ENCODE data around the gene PXMP4.

PXMP4 gene

DNA sequence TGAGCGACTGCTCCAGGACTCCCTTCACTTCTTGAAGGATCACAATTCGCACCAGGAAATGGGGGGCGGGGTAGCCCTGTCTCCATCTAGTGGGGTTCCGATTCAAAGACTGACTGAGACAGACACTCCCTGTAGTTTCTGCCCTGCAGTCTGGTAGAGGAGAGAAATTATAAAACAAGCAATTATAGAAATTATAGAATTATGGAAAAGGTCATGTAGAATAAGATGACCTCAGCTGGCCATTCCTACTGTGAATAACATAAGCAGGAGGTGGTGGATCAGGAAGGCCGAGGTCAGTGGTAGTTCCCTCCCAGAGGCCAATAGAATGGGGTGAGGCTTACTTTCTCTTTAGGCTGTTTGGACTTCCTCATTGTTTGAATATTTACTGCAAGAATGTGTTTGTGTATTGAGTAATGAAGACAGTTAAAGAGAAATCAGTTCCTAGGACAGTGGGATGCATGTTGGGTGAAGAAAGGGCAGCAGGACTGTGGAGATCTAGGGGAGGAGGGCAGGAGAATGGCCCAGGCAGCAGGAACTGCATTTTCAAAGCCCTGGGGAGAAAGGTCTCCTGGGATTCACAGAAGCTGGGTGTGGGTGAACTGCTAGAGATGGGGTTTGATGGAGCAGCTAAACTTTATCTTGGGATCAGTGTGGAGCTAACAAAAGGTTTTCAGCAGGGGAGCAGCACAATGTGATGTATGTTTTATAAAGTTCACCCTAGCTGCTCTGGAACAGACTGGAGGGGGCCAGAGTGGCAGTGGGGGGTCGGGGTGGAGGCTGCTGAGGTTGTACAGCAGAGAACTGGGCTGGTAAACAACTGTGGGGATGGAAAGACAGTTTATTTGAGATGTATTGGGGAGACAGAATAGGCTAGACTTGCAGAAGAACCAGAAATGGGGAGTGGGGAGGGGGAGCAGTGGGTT, 13.8 kb upstream of the PXMP4 start:
- TF ChIP-seq FOXP2 (optimal IDR thresholded peaks at IDR 0.05; ENCODE audit: borderline replicate concordance, extremely low read depth, extremely low read length, insufficient read depth) (no peak), TAF1 (IDR thresholded peaks at IDR 0.05; ENCODE audit: borderline replicate concordance, insufficient read depth, low read length) (no peak), POLR2AphosphoS5 (IDR thresholded peaks at IDR 0.05; ENCODE audit: low read depth, low read length) (no peak), SIN3A (IDR thresholded peaks at IDR 0.05; ENCODE audit: borderline replicate concordance, insufficient read depth, low read length) (no peak)
- TF ChIP-seq, protein P1, sequence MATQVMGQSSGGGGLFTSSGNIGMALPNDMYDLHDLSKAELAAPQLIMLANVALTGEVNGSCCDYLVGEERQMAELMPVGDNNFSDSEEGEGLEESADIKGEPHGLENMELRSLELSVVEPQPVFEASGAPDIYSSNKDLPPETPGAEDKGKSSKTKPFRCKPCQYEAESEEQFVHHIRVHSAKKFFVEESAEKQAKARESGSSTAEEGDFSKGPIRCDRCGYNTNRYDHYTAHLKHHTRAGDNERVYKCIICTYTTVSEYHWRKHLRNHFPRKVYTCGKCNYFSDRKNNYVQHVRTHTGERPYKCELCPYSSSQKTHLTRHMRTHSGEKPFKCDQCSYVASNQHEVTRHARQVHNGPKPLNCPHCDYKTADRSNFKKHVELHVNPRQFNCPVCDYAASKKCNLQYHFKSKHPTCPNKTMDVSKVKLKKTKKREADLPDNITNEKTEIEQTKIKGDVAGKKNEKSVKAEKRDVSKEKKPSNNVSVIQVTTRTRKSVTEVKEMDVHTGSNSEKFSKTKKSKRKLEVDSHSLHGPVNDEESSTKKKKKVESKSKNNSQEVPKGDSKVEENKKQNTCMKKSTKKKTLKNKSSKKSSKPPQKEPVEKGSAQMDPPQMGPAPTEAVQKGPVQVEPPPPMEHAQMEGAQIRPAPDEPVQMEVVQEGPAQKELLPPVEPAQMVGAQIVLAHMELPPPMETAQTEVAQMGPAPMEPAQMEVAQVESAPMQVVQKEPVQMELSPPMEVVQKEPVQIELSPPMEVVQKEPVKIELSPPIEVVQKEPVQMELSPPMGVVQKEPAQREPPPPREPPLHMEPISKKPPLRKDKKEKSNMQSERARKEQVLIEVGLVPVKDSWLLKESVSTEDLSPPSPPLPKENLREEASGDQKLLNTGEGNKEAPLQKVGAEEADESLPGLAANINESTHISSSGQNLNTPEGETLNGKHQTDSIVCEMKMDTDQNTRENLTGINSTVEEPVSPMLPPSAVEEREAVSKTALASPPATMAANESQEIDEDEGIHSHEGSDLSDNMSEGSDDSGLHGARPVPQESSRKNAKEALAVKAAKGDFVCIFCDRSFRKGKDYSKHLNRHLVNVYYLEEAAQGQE (IDR thresholded peaks at IDR 0.05; ENCODE audit: insufficient read depth in 1 of 2, low read depth in 2 of 2, low read length in 2 of 2) = no peak

DNA sequence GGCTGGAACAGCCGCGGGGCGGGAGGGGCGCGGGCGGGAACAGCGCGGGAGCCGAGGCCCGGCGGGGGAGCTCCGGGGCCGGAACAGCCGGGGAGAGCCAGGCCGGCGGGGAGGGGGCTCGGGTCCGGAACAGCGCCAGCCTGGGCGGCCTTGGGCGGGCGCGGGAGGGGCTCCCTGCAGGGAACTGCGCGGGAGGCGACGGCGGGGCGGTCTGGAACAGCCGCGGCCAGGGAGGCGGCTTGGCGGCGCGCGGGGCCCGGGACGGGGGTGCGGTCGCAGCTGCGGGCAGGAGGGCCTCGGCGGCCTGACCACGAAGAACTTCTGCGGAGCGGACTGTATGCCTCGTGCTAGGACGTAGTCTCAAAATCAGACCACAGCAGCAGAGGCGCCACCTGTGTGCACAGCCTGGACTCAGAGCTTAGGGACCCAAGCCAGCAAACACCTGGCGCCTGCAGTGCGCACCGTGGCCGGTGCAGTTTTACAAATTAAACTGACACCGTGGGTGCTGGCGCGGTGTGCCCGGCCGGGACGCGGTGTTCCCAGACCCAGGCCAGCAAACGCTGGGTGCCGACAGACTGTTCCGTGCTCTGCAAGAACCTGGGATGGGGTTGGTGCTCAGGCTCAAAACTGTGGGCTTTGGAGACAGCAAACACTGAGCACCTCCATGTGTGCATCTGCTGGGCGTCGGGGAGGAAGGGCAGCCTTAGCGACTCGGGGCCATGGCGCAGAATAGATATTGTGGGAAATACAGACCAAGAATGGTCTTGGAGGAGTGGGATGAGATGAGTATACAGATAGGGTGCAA, 12.3 kb upstream of the PXMP4 start:
- TF ChIP-seq SIN3A (IDR thresholded peaks at IDR 0.05; ENCODE audit: borderline replicate concordance, insufficient read depth, low read length) (no peak), FOXP2 (optimal IDR thresholded peaks at IDR 0.05; ENCODE audit: borderline replicate concordance, extremely low read depth, extremely low read length, insufficient read depth) (no peak), TAF1 (IDR thresholded peaks at IDR 0.05; ENCODE audit: borderline replicate concordance, insufficient read depth, low read length) (no peak; the same call in 1 of the 2 replicates), POLR2AphosphoS5 (IDR thresholded peaks at IDR 0.05; ENCODE audit: low read depth, low read length) (no peak; the same call in 1 of the 2 replicates)
- TF ChIP-seq, protein P1 (IDR thresholded peaks at IDR 0.05; ENCODE audit: insufficient read depth in 1 of 2, low read depth in 2 of 2, low read length in 2 of 2) = no peak

DNA sequence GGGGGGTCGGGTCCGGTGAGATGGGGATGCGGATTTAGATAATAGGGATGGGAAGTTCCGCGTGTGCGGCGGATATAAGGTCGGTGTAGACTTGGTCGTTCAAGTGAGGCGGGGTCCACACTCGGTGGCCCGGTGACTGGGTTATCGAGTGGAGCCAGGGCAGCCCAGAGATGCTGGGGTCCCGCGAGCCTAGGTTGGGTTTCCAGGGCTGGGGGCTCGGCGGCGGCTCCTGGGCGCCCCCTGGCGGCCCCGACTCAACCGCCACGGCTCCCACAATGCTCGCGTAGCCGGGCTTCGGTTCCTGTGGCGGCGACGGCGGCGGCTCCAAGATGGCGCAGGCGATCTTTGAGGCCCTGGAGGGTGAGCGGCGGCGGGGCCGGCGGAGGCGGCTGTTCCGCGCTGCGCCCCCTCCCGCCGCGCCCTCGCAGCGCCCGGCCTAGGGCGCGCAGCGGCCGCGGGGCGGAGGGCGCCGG, 11.6 kb upstream of the PXMP4 start, which contains the start of gene ZNF341:
Gene ZNF341 (plus strand): TSS at position 304 of the 473 bp plus-strand sequence. CDS start 26 bp downstream, at position 330.
- TF ChIP-seq POLR2AphosphoS5 (IDR thresholded peaks at IDR 0.05; ENCODE audit: low read depth, low read length) (no peak), FOXP2 (optimal IDR thresholded peaks at IDR 0.05; ENCODE audit: borderline replicate concordance, extremely low read depth, extremely low read length, insufficient read depth) (peak; percentile 96)

DNA sequence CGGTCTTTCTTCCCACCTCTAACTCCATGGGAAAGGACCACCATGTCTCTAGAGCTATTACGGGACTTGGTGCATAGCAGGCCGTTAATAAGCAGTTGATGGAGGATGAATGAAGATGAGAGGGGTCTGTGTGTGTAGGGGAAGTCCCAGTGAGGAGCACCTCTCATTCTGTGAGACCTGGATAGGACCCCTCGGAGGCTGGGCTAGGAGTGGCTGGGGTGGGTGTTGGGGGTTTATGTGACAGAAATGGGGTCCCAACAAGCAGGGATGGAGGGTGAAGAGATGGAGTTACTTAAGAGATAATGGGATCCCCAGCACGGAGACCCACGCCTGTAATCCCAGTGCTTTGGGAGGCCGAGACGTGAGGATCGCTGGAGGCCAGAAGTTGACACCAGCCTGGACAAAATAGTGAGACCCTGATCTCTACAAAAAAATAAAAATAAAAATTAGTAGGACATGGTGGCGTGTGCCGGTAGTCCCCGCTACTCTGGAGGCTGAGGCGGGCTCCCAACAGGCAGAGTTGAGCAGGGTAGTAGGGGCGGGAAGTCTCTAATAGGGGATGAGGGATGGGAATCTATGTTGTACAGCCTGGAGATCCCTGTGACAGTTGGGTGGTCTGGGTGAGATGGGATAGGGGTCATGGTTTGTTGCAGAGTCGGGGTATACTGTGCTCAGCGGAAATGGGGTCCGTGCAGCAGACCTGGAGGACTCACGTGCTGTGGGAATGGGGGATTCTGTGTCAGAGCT, 11.0 kb upstream of the PXMP4 start:
- TF ChIP-seq, protein P1 (IDR thresholded peaks at IDR 0.05; ENCODE audit: insufficient read depth in 1 of 2, low read depth in 2 of 2, low read length in 2 of 2) = no peak
- no peak for TF ChIP-seq TAF1 (IDR thresholded peaks at IDR 0.05; ENCODE audit: borderline replicate concordance, insufficient read depth, low read length)
- TF ChIP-seq POLR2AphosphoS5 (IDR thresholded peaks at IDR 0.05; ENCODE audit: low read depth, low read length) = no peak
- TF ChIP-seq FOXP2 (optimal IDR thresholded peaks at IDR 0.05; ENCODE audit: borderline replicate concordance, extremely low read depth, extremely low read length, insufficient read depth) = no peak
- TF ChIP-seq SIN3A (IDR thresholded peaks at IDR 0.05; ENCODE audit: borderline replicate concordance, insufficient read depth, low read length) = no peak

DNA sequence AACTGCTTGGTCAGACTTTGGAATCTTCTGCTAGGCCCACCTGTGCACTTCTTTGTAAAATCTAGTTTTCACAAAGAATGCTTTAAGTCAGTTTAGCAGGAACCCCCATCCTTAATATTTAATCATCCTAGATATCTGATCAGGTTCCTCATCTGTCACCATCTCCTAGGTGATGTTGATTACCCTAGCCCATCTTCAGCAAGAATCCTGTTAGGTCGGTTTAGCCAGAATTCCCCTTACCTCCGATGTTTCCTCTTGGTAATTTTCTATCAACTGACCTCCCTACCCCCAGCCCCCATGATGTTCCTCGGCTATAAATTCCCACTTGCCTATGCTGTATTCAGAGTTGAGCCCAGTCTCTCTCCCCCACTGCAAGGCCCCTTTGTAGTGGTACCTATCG, 9.0 kb upstream of the PXMP4 start:
- TF ChIP-seq SIN3A (IDR thresholded peaks at IDR 0.05; ENCODE audit: borderline replicate concordance, insufficient read depth, low read length) (no peak), TAF1 (IDR thresholded peaks at IDR 0.05; ENCODE audit: borderline replicate concordance, insufficient read depth, low read length) (no peak), FOXP2 (optimal IDR thresholded peaks at IDR 0.05; ENCODE audit: borderline replicate concordance, extremely low read depth, extremely low read length, insufficient read depth) (no peak), POLR2AphosphoS5 (IDR thresholded peaks at IDR 0.05; ENCODE audit: low read depth, low read length) (no peak)
- TF ChIP-seq, protein P1 (IDR thresholded peaks at IDR 0.05; ENCODE audit: insufficient read depth in 1 of 2, low read depth in 2 of 2, low read length in 2 of 2) = no peak

Data from PFSK-1 (cell line).